Kasumi-1 (cell line): ENCODE data around the gene UBASH3B.

Source experiments
- DNase-seq, 2 experiments: peaks; one replicate each; lab custom pipeline; 2025; lab: John Stamatoyannopoulos, UW

The UBASH3B gene

GRCh38 chr11:122646549-122647340, 8.8 kb upstream of the UBASH3B start:
- no peak for DNase-seq

GRCh38 chr11:122647736-122648275, 7.7 kb upstream of the UBASH3B start:
- DNase-seq = peak; percentile 10 to 24

- no peak for DNase-seq
These were observed 6.4 kb upstream of the UBASH3B start for GRCh38 chr11:122649116-122649515.

GRCh38 chr11:122650619-122651018, 4.9 kb upstream of the UBASH3B start:
- DNase-seq = no peak

GRCh38 chr11:122652495-122652894, 3.0 kb upstream of the UBASH3B start:
- DNase-seq = no peak

- no peak for DNase-seq
These were observed 1.5 kb upstream of the UBASH3B start for GRCh38 chr11:122653916-122654585.

- DNase-seq = peak in 1 of 2 experiments; percentile 29
These were observed 630 bp downstream of the UBASH3B start for GRCh38 chr11:122656073-122656630.

- DNase-seq = peak; percentile 19 to 27
These were observed 1.1 kb downstream of the UBASH3B start for GRCh38 chr11:122656631-122657101.

GRCh38 chr11:122659676-122660554, 4.4 kb downstream of the UBASH3B start:
- DNase-seq = no peak

GRCh38 chr11:122661182-122661945, 5.8 kb downstream of the UBASH3B start:
- DNase-seq = no peak

GRCh38 chr11:122663056-122663740, 7.7 kb downstream of the UBASH3B start:
- DNase-seq = no peak

- no peak for DNase-seq
These were observed 8.2 kb downstream of the UBASH3B start for GRCh38 chr11:122663764-122664163.

- no peak for DNase-seq
These were observed 8.7 kb downstream of the UBASH3B start for GRCh38 chr11:122664188-122664587.

GRCh38 chr11:122665861-122666260, 10.3 kb downstream of the UBASH3B start:
- DNase-seq = no peak

- no peak for DNase-seq
These were observed 11.2 kb downstream of the UBASH3B start for GRCh38 chr11:122666743-122667142.

- peak in 1 of 2 experiments; percentile 45 for DNase-seq
These were observed 13.1 kb downstream of the UBASH3B start for GRCh38 chr11:122668562-122669090.

GRCh38 chr11:122670131-122670530, 14.6 kb downstream of the UBASH3B start:
- DNase-seq = no peak

- DNase-seq = no peak
These were observed 15.9 kb downstream of the UBASH3B start for GRCh38 chr11:122671400-122671891.

GRCh38 chr11:122672892-122673291, 17.4 kb downstream of the UBASH3B start:
- DNase-seq = no peak

GRCh38 chr11:122673701-122674100, 18.2 kb downstream of the UBASH3B start:
- DNase-seq = peak; percentile 67
